HG02840 (cell line): ENCODE data around the gene CAPN3.
"Not testable (repeated sequence)": the region's sequence is repeated elsewhere in the genome, so short reads cannot be mapped to it uniquely, and the experiment has no call there.

Source experiments
- ATAC-seq: cut with Tn5 transposase; IDR thresholded peaks from one replicate; pipeline ENCODE4 v1.9.1; 2021; ENCODE audit warnings: mild to moderate bottlenecking, moderate library complexity, moderate number of reproducible peaks; ENCODE audit not compliant: unreplicated experiment, low FRiP score

The CAPN3 gene

GRCh38 chr15:42359249-42359648 is at the start of gene CAPN3:
Gene CAPN3, plus strand, starts transcription at chr15:42359501. Its CDS starts 305 bp downstream, at chr15:42359806.
- ATAC-seq = no peak

DNA sequence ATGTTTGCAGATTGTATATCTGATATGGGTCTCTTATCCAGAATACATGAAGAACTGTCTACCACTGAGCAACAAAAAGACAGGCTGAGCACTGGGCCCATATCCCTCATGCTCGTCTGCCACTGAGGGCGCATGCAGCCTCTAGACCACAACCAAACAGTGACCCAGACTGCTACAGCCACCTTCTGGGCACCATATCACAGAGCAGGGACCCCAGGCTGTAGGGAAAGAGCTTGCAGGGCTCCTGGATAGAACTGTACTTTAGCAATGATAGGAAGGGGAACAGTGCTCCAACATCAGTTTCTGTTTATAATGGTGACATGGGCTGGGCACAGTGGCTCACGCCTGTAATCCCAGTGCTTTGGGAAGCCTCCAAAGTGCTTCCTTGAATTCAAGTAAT is 45.8 kb upstream of the CAPN3 start:
- ATAC-seq = no peak

GRCh38 chr15:42314818-42315217 is 44.5 kb upstream of the CAPN3 start:
- no peak for ATAC-seq

DNA sequence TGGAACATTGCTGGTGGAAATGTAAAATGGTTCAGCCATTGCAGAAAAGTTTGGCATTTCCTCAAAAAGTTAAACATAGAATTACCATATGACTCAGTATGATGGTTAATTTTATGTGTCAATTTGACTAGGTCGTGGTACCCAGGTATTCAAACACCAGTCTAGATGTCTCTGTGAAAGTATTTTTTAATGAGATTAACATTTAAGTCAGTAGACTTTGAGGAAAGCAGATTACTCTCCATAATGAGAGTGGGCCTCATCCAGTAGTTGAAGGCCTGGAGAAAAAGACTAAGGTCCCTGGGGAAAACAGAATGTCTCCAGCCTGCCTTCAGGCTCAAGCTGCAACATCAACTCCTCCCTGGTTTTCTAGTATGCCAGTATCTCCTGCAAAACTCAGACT is 43.8 kb upstream of the CAPN3 start:
- ATAC-seq = no peak

DNA sequence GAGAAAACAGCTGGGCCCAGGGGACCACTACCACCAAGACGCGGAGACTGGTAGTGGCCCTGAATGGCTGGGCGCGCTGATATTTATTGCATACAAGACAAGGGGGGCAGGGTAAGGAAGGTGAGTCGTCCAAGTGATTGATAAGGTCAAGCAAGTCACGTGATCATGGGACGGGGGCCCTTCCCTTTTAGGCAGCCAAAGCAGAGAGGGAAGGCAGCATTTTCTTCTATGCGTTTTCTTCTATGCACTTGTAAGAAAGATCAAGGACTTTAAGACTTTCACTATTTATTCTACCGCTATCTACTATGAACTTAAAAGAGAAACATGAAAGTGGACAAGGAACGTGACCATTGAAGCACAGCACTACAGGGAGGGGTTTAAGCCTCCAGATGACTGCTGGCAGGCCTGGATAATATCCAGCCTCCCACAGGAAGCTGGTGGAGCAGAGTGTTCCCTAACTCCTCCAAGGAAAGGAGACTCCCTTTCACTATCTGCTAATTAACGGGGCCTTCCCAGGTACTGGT is 43.0 kb upstream of the CAPN3 start:
- ATAC-seq = not testable (repeated sequence)

DNA sequence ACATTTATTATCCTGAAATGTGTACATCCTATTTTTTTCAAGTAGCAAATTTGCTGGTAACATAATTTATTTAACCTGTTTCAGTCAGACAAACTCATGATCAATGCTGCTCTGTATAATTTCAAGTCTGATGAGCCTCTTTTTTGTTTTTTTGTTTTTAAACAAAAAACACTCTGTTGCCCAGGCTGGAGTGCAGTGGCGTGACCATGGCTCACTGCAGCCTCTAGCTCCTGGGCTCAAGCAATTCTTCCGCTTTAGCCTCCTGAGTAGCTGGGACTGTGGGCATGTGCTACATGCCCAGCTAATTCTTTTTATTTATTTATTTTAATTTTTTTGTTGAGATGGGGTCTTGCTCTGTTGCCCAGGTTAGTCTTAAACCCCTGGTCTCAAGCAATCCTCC is 40.1 kb upstream of the CAPN3 start:
- ATAC-seq = no peak

DNA sequence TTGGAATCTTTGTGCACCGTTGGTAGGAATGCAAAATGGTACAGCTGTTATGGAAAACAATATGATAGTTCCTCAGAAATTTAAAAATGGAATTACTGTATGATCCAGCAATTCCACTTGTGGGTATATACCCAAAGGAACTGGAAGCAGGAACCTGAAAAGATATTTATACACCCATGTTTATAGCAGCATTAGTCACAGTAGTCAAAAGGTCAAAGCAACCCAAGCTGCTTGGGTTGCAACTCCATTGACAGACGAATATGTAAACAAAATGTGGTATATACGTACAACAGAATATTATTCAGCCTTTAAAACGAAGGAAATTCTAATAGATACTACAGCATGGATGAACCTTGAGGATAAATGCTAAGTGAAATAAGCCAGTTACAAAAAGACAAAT is 35.0 kb upstream of the CAPN3 start:
- ATAC-seq = no peak

DNA sequence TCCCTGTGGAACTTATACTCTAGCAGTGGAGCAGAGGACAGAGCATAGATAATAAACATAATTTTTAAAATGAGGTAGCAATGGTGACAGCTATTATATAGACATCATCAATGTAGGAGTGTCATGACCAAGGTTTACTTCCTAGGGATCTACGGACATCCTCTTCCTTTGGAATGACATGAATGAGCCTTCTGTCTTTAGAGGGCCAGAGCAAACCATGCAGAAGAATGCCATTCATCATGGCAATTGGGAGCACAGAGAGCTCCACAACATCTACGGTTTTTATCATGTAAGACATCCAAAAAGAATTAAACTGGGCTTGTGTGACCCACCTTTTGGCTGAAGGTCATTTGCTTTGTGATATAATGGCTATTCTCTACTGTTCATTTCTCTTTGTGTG is 30.1 kb upstream of the CAPN3 start:
- ATAC-seq = no peak

DNA sequence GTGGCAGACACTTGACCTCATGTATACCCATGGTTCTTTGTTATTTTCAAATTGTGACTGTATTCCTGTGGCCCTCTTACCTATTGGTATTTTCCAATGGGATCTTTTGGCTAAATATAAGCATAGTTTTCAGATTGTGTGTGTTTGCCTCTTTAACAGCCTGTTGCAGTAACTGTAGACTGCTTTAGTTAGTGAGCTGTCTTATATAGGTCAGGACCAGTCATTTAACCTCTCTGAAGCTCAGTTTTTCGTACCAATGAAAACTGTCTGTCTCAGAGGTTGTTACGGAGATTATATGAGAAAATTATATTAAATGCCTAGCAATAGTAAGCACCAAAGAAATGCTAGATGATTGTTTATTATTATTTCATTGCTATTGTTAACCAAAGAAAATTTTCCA is 29.3 kb upstream of the CAPN3 start:
- ATAC-seq = no peak

DNA sequence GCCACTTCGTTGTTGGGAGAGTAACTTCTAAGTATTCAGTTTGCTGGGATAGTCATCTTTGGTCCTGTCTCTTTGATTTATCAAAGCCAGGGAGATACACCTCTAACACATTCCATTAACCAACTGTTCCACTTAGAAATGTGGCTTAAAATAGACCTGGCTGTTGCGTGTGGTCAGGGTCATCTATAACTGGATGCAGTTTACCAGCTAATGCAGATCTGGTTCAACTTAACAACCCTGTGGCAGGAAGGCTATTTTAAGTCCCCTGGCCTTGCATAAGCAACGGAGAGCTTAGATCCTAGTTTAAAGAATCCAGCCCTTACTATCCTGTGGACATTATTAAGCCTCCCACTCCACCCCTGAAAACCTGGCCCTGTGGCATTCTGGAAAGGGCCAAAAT is 28.1 kb upstream of the CAPN3 start:
- ATAC-seq = no peak

DNA sequence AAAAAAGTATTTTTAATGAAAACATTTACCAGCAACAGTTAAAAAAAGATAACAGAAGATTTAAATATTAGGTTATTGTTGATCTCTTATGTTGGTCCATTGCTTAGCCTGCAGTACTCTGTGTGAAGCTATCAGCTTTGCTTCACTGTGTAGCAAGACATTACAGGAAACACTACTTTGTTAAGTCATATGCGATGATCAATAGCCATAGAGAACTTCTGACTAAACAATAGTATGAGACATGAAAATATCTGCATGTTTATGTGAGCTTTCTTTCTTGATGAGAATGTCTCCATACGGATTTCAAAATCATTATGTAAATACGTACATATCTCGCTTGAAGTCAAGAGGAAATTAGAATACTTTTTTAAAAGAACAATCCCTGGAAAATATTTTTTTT is 27.0 kb upstream of the CAPN3 start:
- ATAC-seq = no peak

GRCh38 chr15:42335074-42335473 is 24.2 kb upstream of the CAPN3 start:
- ATAC-seq = no peak

DNA sequence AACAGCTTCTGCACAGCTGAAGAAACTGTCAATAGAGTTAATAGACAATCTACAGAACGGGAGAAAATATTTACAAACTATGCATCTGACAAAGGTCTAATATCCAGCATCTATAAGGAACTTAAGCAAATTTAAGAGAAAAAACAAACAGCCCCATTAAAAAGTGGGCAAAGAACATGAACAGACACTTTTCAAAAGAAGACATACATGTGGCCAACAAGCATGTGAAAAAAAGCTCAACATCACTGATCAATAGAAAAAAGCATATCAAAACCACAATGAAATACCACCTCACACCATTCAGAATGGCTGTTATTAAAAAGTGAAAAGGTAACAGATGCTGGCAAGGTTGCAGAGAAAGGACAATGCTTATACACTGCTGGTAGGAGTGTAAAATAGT is 22.7 kb upstream of the CAPN3 start:
- not testable (repeated sequence) for ATAC-seq

GRCh38 chr15:42337104-42337503 is 22.2 kb upstream of the CAPN3 start:
- ATAC-seq = not testable (repeated sequence)

- ATAC-seq = no peak
Measured at GRCh38 chr15:42338500-42338899, 20.8 kb upstream of the CAPN3 start.

GRCh38 chr15:42343596-42344232 is 15.6 kb upstream of the CAPN3 start:
- no peak for ATAC-seq

DNA sequence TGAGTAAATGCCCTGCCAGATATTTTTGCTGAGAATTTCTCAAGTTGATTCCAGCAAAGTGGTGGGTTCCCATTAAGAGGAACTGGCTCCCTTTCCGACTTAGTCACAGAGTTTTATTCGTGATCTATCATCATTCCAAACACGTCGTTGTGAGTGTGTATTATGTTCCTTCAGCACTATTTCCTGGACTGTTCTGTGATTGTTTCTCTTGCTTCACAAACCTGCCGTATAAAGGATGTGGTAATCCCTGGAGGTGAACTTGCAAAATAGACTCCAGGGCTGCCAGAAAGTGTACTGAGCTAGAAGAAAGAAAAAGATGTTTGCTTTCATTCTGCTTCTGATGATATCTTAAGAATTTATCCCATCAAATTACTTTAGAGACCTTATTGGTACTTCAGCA is 14.5 kb upstream of the CAPN3 start:
- ATAC-seq = no peak

DNA sequence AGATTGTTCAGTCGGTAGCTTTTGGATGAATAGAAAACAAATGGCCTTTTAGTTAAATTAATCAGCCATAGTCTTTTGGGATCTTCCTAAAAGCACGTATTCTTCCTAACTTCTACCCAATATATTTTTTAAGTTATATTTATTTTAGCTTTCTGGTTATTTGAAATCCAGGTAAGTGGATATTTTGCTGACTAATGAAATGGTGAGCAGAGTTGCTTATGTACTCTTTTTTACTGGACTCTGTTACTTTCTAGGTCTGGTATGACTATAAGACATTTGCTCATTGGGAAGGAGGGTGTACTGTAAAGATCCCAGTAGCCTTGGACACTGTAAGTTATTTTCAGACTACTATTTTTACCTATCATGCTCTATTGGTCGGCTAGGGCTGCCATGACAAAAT is 13.8 kb upstream of the CAPN3 start:
- ATAC-seq = no peak

DNA sequence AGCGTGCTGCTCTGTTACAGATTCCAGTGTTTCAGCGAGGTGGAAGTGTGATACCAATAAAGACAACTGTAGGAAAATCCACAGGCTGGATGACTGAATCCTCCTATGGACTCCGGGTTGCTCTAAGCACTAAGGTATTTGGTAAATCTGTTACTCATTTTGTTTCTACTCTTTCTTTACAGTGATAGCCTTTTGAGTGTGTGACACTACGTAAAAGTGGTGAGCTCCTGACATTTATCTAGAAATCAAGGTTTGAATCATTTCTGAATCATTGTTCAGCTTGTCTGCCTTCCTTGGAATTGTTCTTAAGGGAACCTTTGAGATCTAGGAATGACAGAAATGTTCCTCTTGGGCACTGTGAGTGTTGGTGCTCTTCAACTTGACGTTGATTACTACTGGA is 11.2 kb upstream of the CAPN3 start:
- ATAC-seq = no peak

DNA sequence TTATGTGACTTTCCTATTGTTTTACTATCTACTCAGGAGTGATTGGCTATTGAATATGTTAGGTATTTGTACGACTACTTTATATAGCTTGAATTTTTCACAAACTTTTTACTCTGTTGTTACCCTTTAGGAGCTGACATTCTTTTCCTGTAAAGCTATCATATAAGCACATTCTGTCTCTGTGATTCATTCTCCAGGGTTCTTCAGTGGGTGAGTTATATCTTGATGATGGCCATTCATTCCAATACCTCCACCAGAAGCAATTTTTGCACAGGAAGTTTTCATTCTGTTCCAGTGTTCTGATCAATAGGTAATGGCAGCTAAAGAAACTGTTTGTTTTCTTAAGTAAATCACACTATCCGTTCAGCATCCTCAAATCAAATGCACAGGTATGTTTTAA is 10.1 kb upstream of the CAPN3 start:
- ATAC-seq = no peak

DNA sequence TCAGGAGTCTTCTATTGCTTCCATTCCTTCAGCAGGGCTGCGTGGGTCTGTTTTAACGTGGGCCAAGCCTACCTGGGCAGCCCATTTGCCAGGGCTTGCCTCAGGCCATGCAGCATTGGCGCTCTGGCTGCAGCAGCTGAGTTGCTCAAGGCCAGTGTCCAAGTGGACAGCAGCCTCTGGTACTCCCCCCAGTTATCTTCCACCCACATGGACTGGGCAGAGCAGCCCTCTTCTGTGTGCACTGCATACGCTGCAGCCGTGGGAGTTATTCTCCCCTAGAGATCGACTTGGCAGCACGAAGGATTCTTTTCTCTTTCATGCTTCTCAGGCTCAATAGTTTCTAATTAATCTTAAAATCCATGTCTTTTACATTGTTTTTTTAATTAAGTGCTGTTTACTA is 6.9 kb upstream of the CAPN3 start:
- no peak for ATAC-seq

GRCh38 chr15:42353061-42353460 is 6.2 kb upstream of the CAPN3 start:
- ATAC-seq = no peak

GRCh38 chr15:42354824-42355223 is 4.5 kb upstream of the CAPN3 start:
- no peak for ATAC-seq
